Measurements from ENCODE around the gene SLC2A5. TPM values are rescaled to one million over a fixed set of nuclear protein-coding genes. Genes with fewer than 3 reads are reported as not detected.

The SLC2A5 gene
- total and polyA plus RNA-seq, 9 of the 15 experiments (the other 6 are each of a cell fraction or from before 2014, with no cell fraction given) = 0.08 TPM; not detected in 8

DNA sequence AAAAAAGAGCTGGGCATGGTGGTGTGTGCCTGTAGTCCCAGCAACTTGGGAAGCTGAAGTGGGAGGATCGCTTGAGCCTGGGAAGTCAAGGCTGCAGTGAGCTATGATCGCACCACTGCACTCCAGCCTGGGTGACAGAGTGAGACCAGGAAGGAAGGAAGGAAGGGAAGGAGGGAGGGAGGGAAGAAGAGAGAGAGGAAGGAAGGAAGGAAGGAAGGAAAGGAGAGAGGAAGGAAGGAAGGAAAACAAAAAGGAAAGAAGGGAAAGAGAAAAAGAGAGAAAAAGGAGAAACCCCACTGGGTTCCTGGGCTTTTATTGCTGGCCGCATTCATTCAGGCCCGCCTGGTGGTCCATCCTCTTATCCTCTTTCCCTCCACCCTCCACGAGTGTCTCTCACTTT, 53.0 kb downstream of the SLC2A5 start:
- Histone ChIP-seq H3K79me2 (ENCODE audit: control insufficient read depth, insufficient read depth, low read length) (no peaks in the 10 kb centered on the region), H3K4me2 (ENCODE audit: insufficient read depth, low read length) (no peak overlapping the region), H3K27ac (ENCODE audit: extremely low read depth, low read depth, low read length) (no peak overlapping the region), H3K9ac (ENCODE audit: insufficient read depth in 1 of 2, low read depth in 2 of 2, low read length in 2 of 2) (no peak overlapping the region), H3K36me3 (ENCODE audit: control insufficient read depth, insufficient read depth, low read length) (no peaks in the 10 kb centered on the region), H3K4me3 (no peak overlapping the region), H3K9me3 (replicated peaks; ENCODE audit: control insufficient read depth, insufficient read depth, low read depth, low read length) (no peaks in the 10 kb centered on the region), H2AFZ (ENCODE audit: low read depth, low read length) (no peak overlapping the region), H3K27me3 (ENCODE audit: control insufficient read depth in 2 of 2, insufficient read depth in 2 of 2, low read length in 2 of 2) (peaks cover 64 to 83% of the 10 kb centered on the region in 2 experiments), H3K9me1 (ENCODE audit: control insufficient read depth, insufficient read depth, low read length) (no peaks in the 10 kb centered on the region), H3K4me1 (replicated peaks in 1 of 2; ENCODE audit: control insufficient read depth in 2 of 2, insufficient read depth in 2 of 2, low read length in 2 of 2) (peaks cover 0 to 7% of the 10 kb centered on the region in 2 experiments; a peak in 1 of 5 replicates), H4K20me1 (replicated peaks; ENCODE audit: control insufficient read depth, insufficient read depth, low read length) (peaks cover 3% of the 10 kb centered on the region; the same call in 1 of the 2 replicates)
- DNase-seq (ENCODE audit: extremely low read depth in 1 of 4, low spot score in 3 of 4) (no peak), FAIRE-seq (no peak), ATAC-seq (no peak)
- intact Hi-C loops (cut with micrococcal nuclease) = no loop called here
- in situ Hi-C loops (cut with MboI) = loop anchor here (5.0 to 10.0 kb wide), 2 partner anchors 81 to 178 kb away; no protein-coding TSS in a partner anchor
- WGBS (ENCODE audit: insufficient coverage, low coverage, missing lambda C conversion rate) = 6% methylated on average over 5 of the region's 5 CpGs
- BruUV-seq (replicated peaks) = no TSS peak
- TF ChIP-seq, protein P1, sequence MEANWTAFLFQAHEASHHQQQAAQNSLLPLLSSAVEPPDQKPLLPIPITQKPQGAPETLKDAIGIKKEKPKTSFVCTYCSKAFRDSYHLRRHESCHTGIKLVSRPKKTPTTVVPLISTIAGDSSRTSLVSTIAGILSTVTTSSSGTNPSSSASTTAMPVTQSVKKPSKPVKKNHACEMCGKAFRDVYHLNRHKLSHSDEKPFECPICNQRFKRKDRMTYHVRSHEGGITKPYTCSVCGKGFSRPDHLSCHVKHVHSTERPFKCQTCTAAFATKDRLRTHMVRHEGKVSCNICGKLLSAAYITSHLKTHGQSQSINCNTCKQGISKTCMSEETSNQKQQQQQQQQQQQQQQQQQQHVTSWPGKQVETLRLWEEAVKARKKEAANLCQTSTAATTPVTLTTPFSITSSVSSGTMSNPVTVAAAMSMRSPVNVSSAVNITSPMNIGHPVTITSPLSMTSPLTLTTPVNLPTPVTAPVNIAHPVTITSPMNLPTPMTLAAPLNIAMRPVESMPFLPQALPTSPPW (CRISPR knock-in tag; IDR thresholded peaks at IDR 0.05) = no peak
- TF ChIP-seq, protein P2, sequence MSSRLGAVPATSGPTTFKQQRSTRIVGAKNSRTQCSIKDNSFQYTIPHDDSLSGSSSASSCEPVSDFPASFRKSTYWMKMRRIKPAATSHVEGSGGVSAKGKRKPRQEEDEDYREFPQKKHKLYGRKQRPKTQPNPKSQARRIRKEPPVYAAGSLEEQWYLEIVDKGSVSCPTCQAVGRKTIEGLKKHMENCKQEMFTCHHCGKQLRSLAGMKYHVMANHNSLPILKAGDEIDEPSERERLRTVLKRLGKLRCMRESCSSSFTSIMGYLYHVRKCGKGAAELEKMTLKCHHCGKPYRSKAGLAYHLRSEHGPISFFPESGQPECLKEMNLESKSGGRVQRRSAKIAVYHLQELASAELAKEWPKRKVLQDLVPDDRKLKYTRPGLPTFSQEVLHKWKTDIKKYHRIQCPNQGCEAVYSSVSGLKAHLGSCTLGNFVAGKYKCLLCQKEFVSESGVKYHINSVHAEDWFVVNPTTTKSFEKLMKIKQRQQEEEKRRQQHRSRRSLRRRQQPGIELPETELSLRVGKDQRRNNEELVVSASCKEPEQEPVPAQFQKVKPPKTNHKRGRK (tag; IDR thresholded peaks at IDR 0.05) = peak; percentile 88
- POLR2A ChIA-PET = no interaction called here
- CTCF ChIA-PET (ENCODE audit: low intra/inter-chr PET ratio) = no interaction called here
